Right ventricle myocardium inferior (tissue), 1 donor: ENCODE measurements around the gene IVL. TPM values are rescaled to one million over a fixed set of nuclear protein-coding genes. Genes with fewer than 3 reads are reported as not detected.

ENCODE experiments used
- ATAC-seq: fragments of 200-7000 bp; cut with Tn5 transposase; one replicate; pipeline ENCODE4 v1.9.1; 2020; ENCODE audit warnings: mild to moderate bottlenecking, moderate library complexity
- DNase-seq: peaks from one replicate; pipeline ENCODE4 v3.0.0; 2021; ENCODE audit errors: missing footprints
- intact Hi-C: fragments of 100-400 bp; cut with DNase I; formaldehyde crosslinking; loops from one replicate; pipeline ENCODE4 v1.11.0; 2022
- total RNA-seq: library from RNA; stranded (reverse); fragmentation: NEBNext Ultra II Directional; extraction: Animal tissue kit (Norgen Biotek cat#: 25700); gene quantifications from one replicate; pipeline ENCODE4 v1.2.1, GENCODE V29; 2021
- donor health status: DM: no; HTN: yes; CAD: no; lungs with severe emphysema.

IVL gene
- total RNA-seq, 1 donor from 2014 or later, result not detected

DNA sequence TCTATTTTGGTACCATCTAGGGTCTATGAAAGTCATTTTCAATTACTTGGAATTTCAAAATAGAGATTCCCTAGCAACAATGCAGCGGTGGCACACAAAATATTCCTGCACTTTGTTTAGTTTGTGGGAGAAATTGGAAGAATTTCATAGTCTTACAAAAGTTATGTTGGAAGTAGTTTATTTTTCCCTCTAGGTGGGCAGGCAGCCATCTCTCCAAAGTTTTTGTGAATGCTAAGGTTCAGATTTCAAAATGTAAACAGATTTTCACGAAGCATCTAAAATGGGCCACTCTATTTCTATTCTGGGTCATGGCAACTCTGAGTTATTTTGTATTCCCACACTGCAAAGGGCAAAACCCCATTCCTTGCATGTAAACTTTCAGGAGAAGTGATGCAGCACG, 22.3 kb upstream of the IVL start:
- no peak for ATAC-seq
- intact Hi-C loops, result no loop called here
- DNase-seq, result no peak

DNA sequence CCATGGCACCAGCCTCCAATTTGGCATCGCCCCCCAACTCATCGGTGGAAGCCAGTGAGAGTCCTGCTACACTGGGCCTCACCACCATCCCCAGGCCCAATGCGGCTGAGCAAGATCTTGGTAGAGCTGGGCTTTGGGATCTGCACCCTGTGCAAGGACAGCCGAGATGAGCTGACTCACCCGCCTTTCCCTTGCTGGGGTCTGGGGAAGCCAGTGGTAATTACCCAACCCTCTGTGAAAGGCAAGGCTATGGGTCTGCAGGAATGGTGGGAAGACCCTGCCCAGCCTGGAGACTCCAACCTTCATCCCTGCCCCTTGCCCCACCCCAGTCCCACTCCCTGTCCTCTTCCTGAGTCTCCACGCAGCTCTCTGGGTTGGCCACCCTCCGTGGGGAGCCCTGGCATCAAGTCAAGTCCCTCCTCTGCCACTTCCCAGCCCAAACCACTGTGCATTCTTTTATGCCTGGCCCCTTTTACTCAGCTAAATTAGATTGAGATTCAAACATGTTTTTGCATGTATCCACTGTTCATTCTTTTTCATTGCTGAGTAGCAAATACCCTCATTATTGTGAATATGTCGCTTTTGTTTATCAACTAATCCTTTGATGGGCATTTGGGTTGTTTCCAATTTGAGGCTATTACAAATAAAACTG, 21.5 kb upstream of the IVL start:
- intact Hi-C loops, result no loop called here
- no peak for DNase-seq
- ATAC-seq, result no peak

DNA sequence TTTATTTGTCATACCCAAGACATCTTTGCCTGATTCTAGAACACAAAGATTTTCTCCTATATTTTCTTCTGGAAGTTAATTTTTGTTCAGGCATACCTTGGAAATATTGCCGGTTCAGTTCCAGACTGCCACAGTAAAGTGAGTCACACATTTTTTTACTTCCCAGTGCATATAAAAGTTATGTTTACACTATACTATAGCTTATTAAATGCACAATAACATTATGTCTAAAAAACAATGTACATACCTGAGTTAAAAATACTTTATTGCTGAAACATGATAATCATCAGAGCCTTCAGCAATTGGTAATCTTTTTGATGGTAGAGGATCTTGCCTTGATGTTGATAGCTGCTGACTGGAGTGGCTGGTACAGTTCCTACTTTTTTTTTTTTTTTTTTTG, 20.2 kb upstream of the IVL start:
- intact Hi-C loops, result no loop called here
- DNase-seq (no peak), ATAC-seq (no peak)

DNA sequence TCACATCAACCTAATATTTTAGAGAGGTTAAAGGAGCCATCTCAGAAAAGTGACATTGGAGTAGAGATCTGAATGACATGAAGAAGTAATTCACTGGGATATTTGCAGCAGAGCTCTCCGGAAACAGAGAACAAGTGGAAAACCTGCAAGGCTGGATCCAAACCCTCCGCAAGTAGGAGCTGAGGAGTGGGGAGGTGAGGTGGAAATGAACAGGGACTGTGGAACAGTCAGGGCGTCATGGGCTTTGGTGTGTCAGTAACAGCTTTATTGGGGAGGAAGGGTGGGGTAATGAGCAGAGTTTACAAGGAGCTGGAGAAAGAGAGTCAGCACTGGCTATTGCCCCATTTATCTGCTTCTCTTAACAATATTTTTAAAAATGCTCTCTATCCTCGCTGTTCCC, 9.3 kb upstream of the IVL start:
- intact Hi-C loops, result no loop called here
- ATAC-seq (no peak), DNase-seq (no peak)

DNA sequence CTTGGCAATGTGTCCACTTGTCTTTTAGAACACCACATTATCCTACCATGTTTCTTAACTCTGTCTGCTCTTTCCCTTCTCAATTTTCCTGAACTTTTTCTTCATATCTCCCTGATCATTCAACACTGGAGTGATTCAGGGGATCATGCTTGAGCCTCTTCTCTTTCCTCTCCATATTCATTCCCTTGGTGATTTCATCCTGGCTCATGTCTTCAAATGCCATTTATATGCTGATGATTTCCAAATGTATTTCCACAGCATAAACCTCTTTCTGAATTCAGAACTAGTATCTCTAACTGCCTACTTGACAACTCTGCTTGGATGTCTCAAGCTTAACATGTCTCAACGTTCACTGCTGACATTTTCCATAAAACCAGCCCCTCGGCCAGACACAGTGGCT, 8.5 kb upstream of the IVL start:
- no peak for DNase-seq
- no peak for ATAC-seq
- intact Hi-C loops, result no loop called here

DNA sequence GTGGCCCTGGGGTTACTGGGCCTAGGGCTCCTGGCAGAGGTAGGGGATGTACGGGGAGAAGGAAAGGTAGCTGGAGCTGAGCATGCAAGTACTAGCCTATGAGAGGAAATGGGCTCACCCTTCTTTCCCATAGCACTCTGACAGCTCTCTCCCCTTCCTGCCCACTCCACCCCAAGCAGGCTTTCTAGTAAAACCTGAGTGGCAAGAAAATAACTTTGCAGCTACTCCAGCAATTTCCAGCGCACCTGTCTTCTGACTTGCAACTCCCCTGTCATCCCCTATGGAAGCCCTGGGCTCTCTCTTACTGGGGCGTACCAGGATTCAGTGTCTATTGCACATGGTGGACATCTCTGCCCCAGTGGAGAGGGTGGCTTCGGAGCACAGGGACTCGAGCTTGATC, 6.7 kb upstream of the IVL start:
- no peak for DNase-seq
- intact Hi-C loops, result no loop called here
- ATAC-seq, result no peak

DNA sequence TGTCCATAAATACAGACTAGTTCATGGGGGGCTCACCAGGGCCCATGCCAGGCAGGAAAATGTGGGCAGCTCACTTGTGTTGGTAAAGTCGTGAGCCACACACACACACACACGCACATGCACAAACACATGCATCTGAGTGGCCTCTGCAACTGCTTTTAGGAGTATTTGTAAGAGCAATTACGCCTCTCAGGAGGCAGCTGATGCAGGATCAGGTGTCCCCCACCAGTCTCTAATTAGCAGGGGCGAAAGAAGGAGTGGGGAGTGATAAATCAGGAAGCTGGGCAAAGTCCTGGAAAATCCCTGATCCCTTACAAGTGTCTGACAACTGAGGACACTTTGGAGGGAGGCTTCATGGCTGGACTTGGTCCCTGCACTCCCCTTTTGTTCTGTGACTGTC, 5.7 kb upstream of the IVL start:
- intact Hi-C loops, result no loop called here
- DNase-seq (no peak), ATAC-seq (no peak)

DNA sequence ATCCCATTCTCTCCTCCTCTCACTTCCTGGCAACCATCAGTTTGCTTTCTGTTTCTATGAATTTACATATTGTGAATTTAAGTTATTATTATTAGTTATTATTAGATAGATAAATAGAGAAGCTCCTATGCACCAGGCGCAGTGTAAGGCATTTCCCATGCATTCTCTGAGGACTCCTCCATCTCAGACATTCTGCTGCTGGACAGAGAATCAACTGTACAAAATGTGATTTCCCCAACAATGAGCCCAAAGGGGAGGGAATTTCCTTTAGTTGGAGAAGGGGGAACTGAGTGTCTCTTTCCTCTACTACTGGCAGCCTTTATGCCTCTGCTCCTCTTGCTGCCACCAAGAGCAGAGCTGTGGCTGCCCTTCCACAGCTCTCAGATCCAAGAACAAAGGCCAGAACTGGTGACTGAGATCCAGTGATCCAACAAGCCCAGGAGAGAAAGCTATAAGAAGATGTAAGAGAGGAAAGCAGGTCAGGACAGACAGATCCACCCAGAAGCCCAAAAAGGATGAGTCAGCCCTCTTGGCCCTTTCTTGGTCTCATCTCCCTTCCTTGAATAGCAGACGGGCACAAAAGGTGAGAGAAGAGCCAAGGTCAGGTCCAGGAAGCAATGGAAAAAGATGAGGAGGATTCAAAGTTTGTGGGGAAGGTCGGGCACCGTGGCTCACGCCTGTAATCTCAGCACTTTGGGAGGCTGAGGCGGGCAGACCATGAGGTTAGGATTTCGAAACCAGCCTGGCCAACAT, 3.5 kb upstream of the IVL start:
- no peak for DNase-seq
- intact Hi-C loops, result no loop called here
- no peak for ATAC-seq

DNA sequence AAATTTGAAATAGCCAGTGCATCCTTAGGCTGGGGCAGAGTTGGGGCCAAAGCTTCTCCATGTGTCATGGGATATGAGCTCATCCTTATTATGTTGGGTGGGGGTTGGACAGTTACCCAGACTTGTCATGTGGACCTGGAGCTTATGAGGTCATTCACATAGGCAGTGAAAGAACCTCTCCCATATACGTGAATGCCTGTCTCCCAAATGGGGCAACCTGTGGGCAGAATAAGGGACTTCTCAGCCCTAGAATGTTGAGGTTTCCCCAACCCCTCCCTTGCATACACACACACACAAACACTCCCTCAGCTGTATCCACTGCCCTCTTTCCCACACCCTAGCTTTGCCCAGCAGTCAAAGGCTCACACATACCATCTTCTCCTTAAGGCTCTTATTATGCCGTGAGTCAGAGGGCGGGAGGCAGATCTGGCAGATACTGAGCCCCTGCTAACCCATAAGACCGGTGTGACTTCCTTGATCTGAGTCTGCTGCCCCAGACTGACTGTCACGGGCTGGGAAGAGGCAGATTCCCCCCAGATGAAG, 2.3 kb upstream of the IVL start:
- intact Hi-C loops, result no loop called here
- no peak for ATAC-seq
- no peak for DNase-seq

DNA sequence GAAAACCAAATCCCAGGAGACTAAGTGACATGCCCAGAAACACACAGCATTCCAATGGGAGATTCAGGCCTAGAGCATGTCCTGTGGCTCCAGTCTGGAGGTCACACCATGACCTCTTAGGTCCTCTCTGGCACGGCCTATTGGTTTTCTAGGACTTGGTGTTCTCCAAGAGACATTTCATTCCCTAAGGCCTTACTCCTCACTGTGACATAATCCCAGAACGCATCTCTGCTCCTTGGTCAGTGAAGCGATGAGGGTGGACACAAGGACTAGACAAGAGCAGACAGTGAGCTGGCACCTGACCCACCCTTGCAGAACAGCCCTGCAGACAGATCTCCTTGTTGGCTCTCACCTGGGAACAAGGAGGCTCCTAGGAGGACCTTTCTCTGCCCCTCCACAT, 860 bp downstream of the IVL start:
- intact Hi-C loops, result no loop called here
- no peak for ATAC-seq
- DNase-seq, result no peak

DNA sequence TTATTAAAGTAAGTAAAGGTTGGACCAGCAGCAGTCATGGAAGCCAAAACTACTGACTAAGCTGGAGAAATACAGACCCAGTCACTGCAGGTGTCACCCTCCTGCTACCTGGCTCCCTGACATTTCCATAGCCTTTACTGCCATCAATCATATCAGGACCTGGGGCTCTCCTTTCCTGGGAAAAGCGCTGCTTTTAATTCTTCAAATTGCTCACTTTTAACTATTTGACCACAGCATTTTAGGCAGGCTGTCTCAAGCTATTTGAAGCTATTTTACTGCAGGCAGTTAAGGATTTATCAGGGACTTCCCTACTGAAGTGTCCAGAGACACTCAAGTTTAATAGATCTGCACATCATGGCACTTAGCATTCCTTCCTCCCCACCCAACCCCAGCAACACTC, 4.1 kb downstream of the IVL start:
- ATAC-seq, result no peak
- no peak for DNase-seq
- intact Hi-C loops, result no loop called here

DNA sequence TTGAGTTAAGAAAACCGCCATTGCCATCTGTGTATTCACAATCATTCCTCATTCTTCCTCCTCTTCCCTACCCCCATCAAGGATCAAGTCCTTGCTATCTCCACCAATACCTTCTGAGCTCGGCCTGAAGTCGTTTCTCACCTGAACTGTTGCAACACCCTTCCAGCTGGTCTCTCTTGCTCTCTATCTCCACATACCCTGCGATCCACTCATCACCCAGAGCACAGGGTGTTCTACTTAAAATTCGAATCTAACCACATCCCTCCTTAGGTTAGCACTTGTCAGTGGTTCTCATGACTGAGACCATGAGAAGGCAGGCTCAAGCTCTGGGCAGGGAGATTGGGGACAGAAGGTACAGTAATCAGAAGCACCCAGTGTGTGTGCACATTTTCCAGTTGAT, 4.6 kb downstream of the IVL start:
- no peak for ATAC-seq
- intact Hi-C loops, result no loop called here
- no peak for DNase-seq

DNA sequence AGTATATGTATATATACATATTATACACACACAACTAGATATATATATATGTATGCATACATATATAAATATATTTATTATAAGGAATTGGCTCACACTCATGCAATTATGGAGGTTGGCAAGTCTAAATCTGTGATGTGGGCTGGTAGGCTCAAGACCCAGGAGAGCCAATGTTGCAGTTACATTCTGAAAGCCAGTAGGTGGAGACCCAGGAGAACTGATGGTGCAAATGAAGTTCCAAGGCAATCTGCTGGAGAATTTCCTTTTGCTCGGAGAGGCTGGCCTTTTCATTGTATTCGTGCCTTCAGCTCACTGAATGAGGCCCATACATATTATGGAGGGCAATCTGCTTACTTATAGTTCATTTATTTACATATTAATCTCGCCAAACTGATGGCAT, 9.4 kb downstream of the IVL start:
- DNase-seq (no peak), ATAC-seq (no peak)
- intact Hi-C loops, result no loop called here

DNA sequence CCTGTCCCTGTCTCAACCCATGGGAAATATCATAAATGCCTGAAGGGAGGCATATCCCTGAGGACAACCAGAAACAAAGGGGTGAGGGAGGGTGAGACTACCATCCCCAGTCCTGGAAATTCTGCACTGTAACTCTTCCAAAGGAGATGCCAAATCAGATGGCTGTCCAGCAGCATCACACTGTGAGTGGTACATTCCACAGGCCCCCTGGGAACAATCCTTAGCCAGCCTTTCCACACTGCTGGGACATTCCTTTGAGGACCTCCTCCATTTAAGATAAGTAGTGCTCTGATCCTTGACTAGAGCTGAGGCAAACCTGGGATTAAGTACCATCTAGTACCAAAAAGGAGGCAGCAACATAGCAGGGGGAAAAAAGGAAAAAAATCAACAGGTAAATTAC, 10.7 kb downstream of the IVL start:
- intact Hi-C loops, result no loop called here
- ATAC-seq, result no peak
- DNase-seq, result no peak

DNA sequence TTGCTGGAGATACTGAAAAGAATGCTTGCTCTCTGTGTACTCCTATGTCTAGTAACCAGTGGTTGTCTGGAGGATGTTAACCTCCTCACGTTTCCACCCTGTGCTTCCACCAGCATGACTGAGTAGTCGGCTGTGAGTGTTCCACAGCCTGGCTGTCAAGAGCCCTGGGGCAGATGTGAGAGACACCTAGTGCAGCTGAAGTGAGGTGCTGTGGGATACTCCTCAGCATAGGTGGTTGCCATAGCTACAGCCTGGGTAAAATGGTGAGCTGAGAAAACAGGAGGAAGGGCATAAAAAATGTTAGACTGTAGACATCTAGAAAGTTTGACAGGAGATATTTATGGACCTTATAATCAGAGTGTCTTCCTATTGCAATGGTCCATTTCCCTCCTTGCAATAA, 15.8 kb downstream of the IVL start:
- intact Hi-C loops, result no loop called here
- ATAC-seq (no peak), DNase-seq (no peak)

DNA sequence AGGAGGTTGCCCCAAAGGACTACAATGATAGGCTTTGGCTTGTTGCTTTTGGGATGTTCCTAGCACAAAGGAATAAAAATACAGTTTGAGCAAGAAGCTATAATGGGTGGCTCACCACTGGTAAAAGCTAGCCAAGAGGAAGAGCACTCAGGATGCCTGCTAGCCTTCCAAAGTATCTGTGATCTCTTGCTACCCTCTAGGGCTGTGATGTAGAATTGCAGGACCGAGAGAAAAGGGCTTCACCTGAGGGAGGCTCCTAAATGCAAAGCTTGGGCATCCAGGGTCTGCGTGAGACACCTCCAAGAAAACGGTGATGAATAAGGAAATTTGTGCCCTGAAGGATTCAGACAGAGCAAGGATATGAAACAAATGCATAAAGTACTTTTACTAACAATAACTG, 17.7 kb downstream of the IVL start:
- ATAC-seq (no peak), DNase-seq (no peak)
- intact Hi-C loops, result no loop called here

DNA sequence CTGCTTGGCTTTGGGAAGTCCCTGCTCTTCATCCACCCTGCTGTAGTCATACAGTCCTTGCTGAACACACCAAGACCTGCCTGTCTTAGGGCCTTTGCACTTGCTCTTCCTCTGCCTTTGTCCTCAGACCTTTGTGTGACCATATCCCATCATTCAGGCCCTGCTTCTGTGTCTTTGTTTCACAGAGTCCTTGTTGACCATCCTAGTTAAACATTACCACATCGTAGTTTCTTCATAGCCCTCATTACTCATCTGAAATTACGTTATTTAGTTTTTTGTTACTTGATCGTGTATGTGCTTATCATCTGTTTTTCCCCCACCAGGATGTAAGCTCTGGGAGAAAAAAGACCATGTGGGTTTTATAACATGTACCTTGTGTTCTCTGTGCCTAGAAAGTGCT, 20.3 kb downstream of the IVL start:
- DNase-seq (no peak), ATAC-seq (no peak)
- intact Hi-C loops, result no loop called here

DNA sequence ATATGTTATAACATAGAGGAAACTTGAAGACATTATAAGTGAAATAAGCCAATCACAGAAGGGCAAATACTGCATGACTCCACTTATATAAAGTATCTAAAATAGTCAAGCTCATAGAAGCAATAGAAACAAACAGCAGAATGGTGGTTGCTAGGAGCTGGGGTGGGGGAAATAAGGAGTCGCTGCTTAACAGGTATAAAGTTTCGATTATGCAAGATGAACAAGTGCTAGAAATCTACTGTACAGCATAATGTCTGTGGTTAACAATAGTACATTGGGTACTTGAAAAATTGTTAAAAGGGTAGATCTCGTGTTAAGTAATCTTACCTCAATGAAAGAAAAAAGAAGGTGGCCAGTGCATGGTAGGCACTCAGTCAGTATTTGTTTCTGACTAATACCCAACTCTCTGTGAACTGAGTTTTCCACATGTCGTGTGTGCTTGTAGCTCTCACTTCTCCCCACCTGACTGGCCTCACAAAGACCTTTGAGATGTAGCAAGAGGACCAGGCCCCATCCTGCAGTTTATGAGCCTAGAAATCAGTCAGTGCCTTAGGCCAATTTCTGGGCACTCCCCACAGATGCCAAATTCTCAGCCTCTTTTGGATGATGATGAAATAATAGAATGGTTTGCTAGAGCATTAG, 23.9 kb downstream of the IVL start:
- intact Hi-C loops, result no loop called here
- ATAC-seq (no peak), DNase-seq (no peak)

DNA sequence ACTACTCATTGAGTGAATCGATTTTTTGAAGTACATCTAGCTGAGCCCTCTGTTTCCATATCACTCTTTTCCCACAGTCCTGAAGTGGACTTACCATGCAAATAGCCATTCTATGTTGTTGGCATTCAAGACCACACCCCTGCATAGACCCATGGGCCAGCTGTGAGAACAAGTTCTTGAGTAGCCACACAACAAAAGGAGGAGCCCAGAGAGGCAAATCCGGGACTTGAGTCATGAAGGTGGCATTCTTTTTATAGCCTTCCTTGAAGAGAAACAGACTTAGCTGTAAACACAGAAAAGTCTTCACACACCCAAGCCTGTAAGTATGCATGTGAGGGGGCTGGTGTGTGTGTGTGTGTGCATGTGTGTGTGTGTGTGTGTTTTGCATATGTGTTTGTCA, 24.9 kb downstream of the IVL start:
- intact Hi-C loops, result no loop called here
- ATAC-seq (no peak), DNase-seq (no peak)

DNA sequence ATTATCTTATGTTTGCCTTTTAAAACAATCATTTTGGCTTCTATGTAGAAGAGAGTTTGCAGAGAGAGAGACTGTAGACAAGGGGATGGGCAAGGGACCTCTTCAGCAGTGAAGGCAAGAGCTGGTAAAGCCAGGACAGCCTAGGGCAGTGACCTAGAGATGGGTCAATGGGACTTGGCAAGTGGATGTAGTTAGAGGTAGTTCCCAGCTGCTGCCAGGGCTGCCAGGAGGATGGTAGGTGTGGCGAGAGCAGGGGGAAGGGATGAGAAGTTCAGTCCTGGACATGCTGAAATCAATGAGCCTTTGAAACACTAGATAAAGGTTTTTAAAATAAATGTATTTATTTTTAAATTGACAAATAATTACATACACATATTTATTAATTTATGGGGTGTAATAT, 32.3 kb downstream of the IVL start:
- DNase-seq (no peak), ATAC-seq (no peak)
- intact Hi-C loops, result no loop called here
